ENCODE measurements around the gene B3GNT2. TPM values are rescaled to one million over a fixed set of nuclear protein-coding genes. Genes with fewer than 3 reads are reported as not detected.

The B3GNT2 gene
- total and polyA plus RNA-seq, 9 of the 15 experiments (the other 6 are each of a cell fraction or from before 2014, with no cell fraction given), result 6.0 to 38.9 (median 25.0) TPM

- no peak for TF ChIP-seq ZBTB43 (CRISPR knock-in tag; IDR thresholded peaks at IDR 0.05)
- TF ChIP-seq REST (IDR thresholded peaks at IDR 0.05; ENCODE audit: borderline replicate concordance), result peak; percentile 15
- TF ChIP-seq REST (CRISPR knock-in tag; IDR thresholded peaks at IDR 0.05; ENCODE audit: low read depth), result no peak
- no peak for TF ChIP-seq GATAD2A (IDR thresholded peaks at IDR 0.05)
- TF ChIP-seq ELF4 (CRISPR knock-in tag; IDR thresholded peaks at IDR 0.05), result no peak
- 0 out of 2 replicates have a peak, but pooled peaks have one; percentile 48 for TF ChIP-seq GATAD2B (IDR thresholded peaks at IDR 0.05; ENCODE audit: borderline replicate concordance)
- no peak for TF ChIP-seq ZZZ3 (IDR thresholded peaks at IDR 0.05)
- TF ChIP-seq ZNF253 (CRISPR knock-in tag; conservative IDR thresholded peaks at IDR 0.05), result no peak
- TF ChIP-seq NFXL1 (CRISPR knock-in tag; IDR thresholded peaks at IDR 0.05), result no peak
- no peak for TF ChIP-seq CEBPB (tag; IDR thresholded peaks at IDR 0.05)
- TF ChIP-seq, protein P1, sequence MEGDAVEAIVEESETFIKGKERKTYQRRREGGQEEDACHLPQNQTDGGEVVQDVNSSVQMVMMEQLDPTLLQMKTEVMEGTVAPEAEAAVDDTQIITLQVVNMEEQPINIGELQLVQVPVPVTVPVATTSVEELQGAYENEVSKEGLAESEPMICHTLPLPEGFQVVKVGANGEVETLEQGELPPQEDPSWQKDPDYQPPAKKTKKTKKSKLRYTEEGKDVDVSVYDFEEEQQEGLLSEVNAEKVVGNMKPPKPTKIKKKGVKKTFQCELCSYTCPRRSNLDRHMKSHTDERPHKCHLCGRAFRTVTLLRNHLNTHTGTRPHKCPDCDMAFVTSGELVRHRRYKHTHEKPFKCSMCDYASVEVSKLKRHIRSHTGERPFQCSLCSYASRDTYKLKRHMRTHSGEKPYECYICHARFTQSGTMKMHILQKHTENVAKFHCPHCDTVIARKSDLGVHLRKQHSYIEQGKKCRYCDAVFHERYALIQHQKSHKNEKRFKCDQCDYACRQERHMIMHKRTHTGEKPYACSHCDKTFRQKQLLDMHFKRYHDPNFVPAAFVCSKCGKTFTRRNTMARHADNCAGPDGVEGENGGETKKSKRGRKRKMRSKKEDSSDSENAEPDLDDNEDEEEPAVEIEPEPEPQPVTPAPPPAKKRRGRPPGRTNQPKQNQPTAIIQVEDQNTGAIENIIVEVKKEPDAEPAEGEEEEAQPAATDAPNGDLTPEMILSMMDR (IDR thresholded peaks at IDR 0.05 in 2 of 3, conservative IDR thresholded peaks at IDR 0.05 in 1 of 3; ENCODE audit: insufficient read depth in 2 of 3, low read depth in 1 of 3, low read length in 3 of 3), result 0 out of 6 replicates have a peak, but pooled peaks of 1 of the 3 experiments have one; percentile 1
- TF ChIP-seq NEUROD1 (IDR thresholded peaks at IDR 0.05; ENCODE audit: borderline replicate concordance, low read depth, low read length, partially characterized antibody), result peak; percentile 11
- no peak for TF ChIP-seq ATF2 (CRISPR knock-in tag; IDR thresholded peaks at IDR 0.05)
- TF ChIP-seq WHSC1 (IDR thresholded peaks at IDR 0.05; ENCODE audit: low read length), result no peak
- peak; percentile 56 for TF ChIP-seq SUPT5H (IDR thresholded peaks at IDR 0.05)
- TF ChIP-seq ZFX (CRISPR knock-in tag; IDR thresholded peaks at IDR 0.05), result peak; percentile 51; the same call in 1 of the 2 replicates
Measured at GRCh38 chr2:62195421-62196277, at the start of gene B3GNT2 (continued).

Measured in K562 (cell line).